HG02642 (cell line): ENCODE data around the gene ZNF135.

Source experiments
- ATAC-seq: cut with Tn5 transposase; IDR thresholded peaks from one replicate; pipeline ENCODE4 v1.9.1; 2021; ENCODE audit warnings: mild to moderate bottlenecking; ENCODE audit not compliant: unreplicated experiment, poor library complexity

ZNF135 gene

GRCh38 chr19:58089846-58090245, 30.8 kb downstream of the ZNF135 start:
- no peak for ATAC-seq

GRCh38 chr19:58091251-58091995, 32.3 kb downstream of the ZNF135 start:
- no peak for ATAC-seq

- ATAC-seq, result no peak
These were observed 34.0 kb downstream of the ZNF135 start for GRCh38 chr19:58093071-58093470.

- no peak for ATAC-seq
These were observed 36.2 kb downstream of the ZNF135 start for GRCh38 chr19:58095328-58095727.

GRCh38 chr19:58096884-58097283, 37.8 kb downstream of the ZNF135 start:
- no peak for ATAC-seq

GRCh38 chr19:58097349-58097748, 38.3 kb downstream of the ZNF135 start:
- no peak for ATAC-seq

- peak; percentile 92 for ATAC-seq
These were observed 38.9 kb downstream of the ZNF135 start, which contains the start of gene ZSCAN18 for GRCh38 chr19:58097781-58098681. ZSCAN18 (minus strand) TSS chr19:58098231; CDS start chr19:58090267, 7,964 bp downstream.

GRCh38 chr19:58098682-58098998, 39.6 kb downstream of the ZNF135 start:
- no peak for ATAC-seq

GRCh38 chr19:58107778-58108545, 48.9 kb downstream of the ZNF135 start:
- no peak for ATAC-seq

- no peak for ATAC-seq
These were observed 49.4 kb downstream of the ZNF135 start for GRCh38 chr19:58108546-58108817.

GRCh38 chr19:58117841-58118575, 58.9 kb downstream of the ZNF135 start:
- no peak for ATAC-seq

GRCh38 chr19:58118979-58119733, 60.1 kb downstream of the ZNF135 start:
- ATAC-seq, result no peak
